Liver (tissue), 10 donors: Measurements from ENCODE around the gene GPATCH8. TPM values are rescaled to one million over a fixed set of nuclear protein-coding genes. Genes with fewer than 3 reads are reported as not detected.

Experiments
- DNase-seq: peaks from one replicate; pipeline ENCODE4 v3.0.0-alpha.2; 2017; ENCODE audit warnings: low spot score
- H3K27ac ChIP-seq, 2 donors: one replicate each; pipeline ENCODE4 v1.7.0; 2013; ENCODE audit warnings: inconsistent platforms in 2 of 2, low read length in 2 of 2, control low read depth in 1 of 2, low read depth in 1 of 2, mild to moderate bottlenecking in 1 of 2
- H3K27me3 ChIP-seq, 4 donors: one replicate each; pipeline versions ENCODE4 v1.6.1 to v1.7.0; 2013; ENCODE audit warnings: low read length in 3 of 4, inconsistent platforms in 1 of 4, mild to moderate bottlenecking in 1 of 4, moderate library complexity in 1 of 4; ENCODE audit not compliant: control insufficient read depth in 4 of 4, insufficient read depth in 4 of 4
- H3K36me3 ChIP-seq, 4 donors: one replicate each; pipeline versions ENCODE4 v1.6.1 to v1.7.0; 2013; ENCODE audit warnings: low read length in 3 of 4, mild to moderate bottlenecking in 3 of 4, low read depth in 1 of 4, moderate library complexity in 1 of 4; ENCODE audit not compliant: control insufficient read depth in 4 of 4, insufficient read depth in 3 of 4
- H3K4me1 ChIP-seq, 4 donors: one replicate each; pipeline versions ENCODE4 v1.6.1 to v1.7.0; 2013; ENCODE audit warnings: low read length in 3 of 4, mild to moderate bottlenecking in 3 of 4, moderate library complexity in 1 of 4; ENCODE audit not compliant: control insufficient read depth in 4 of 4, insufficient read depth in 4 of 4
- H3K4me3 ChIP-seq, 3 donors: one replicate each; pipeline versions ENCODE4 v1.6.1 to v1.7.0; 2013; ENCODE audit warnings: low read length in 3 of 3, control low read depth in 1 of 3, low read depth in 1 of 3, mild to moderate bottlenecking in 1 of 3
- H3K9ac ChIP-seq, 2 donors: one replicate each; pipeline ENCODE4 v1.7.0; 2013; ENCODE audit warnings: low read length in 2 of 2, mild to moderate bottlenecking in 2 of 2, moderate library complexity in 2 of 2, control low read depth in 1 of 2, low read depth in 1 of 2
- H3K9me3 ChIP-seq, 4 donors: one replicate each; pipeline versions ENCODE4 v1.6.1 to v1.7.0; 2013; ENCODE audit warnings: low read length in 3 of 4; ENCODE audit not compliant: control insufficient read depth in 4 of 4
- MAX ChIP-seq: IDR thresholded peaks from 2 replicates; pipeline ENCODE4 v1.6.1; 2016; ENCODE audit warnings: antibody characterized with exemption
- WGBS: extraction: QIAGEN DNeasy Blood & Tissue Kit; methylation state at CpG from one replicate; pipeline ENCODE4 v1.1.7; 2013; 5-methylcytosine and 5-hydroxymethylcytosine counted together
- polyA plus RNA-seq, 2 donors: library from polyadenylated mRNA; stranded (reverse) in 1 of 2; unstranded in 1 of 2; fragments of 200-250 nt in 1 of 2; fragments of >200 nt in 1 of 2; fragmentation: Nextera tagmentation in 1 of 2; extraction: Ambion mirVana in 1 of 2; gene quantifications; one replicate each; pipeline versions ENCODE4 v1.2.1 to v1.2.3, GENCODE V29; 2013 to 2015
- small RNA-seq: library from RNA; depleted of rRNA; stranded (forward); fragments of <200 nt; gene quantifications from one replicate; pipeline ENCODE3, GENCODE V24; 2014
- total RNA-seq, 2 donors: library from RNA; depleted of rRNA; stranded (reverse); fragments of >200 nt; gene quantifications; one replicate each; pipeline ENCODE4 v1.2.3, GENCODE V29; 2014
- donor health status: healthy.
- donor health status: healthy.
- donor health status: healthy.
- donor health status: healthy.
- donor health status: healthy.

Gene GPATCH8
- total and polyA plus RNA-seq, 4 donors: 4.2 to 21.8 (median 9.9) TPM

GRCh38 chr17:44348234-44348987 lies 154.8 kb downstream of the GPATCH8 start:
- DNase-seq: no peak
- H3K4me1 ChIP-seq: peaks cover 0 to 22% (median 12%) of the 10 kb centered on the region in 4 donors
- no peaks in the 10 kb centered on the region for H3K9me3 ChIP-seq
- peaks cover 4 to 32% (median 15%) of the 10 kb centered on the region in 4 donors for H3K36me3 ChIP-seq
- no peak overlapping the region for H3K27ac ChIP-seq
- 81% methylated on average over 9 of the region's 9 CpGs for WGBS
- no peak overlapping the region for H3K4me3 ChIP-seq
- no peaks in the 10 kb centered on the region for H3K27me3 ChIP-seq
- TF ChIP-seq MAX: no peak
- H3K9ac ChIP-seq: no peak overlapping the region

Small RNA genes lying within 50 kb of the gene (small RNA-seq; reads per million reads assigned to genes)
- gene RN7SL258P: not detected

Other genes starting within 250 kb of the GPATCH8 start
- 1,000 to 10,000 TPM in 1 of 2 donors, not detected in 1; 1,478 TPM for gene SLC4A1, start 235.3 kb downstream of the GPATCH8 start, total RNA-seq
- under 1 TPM in 1 of 2 donors, not detected in 1; 0.14 TPM for gene SLC4A1, start 235.3 kb downstream of the GPATCH8 start, polyA plus RNA-seq
- gene RUNDC3A, start 194.8 kb downstream of the GPATCH8 start, total RNA-seq: 10 to 100 TPM in 1 of 2 donors, not detected in 1; 17.0 TPM
- under 1 TPM; 0.05 to 0.06 TPM for gene RUNDC3A, start 194.8 kb downstream of the GPATCH8 start, polyA plus RNA-seq
- gene SLC25A39, start 178.6 kb downstream of the GPATCH8 start, total RNA-seq: 100 to 1,000 TPM in 1 of 2 donors, 10 to 100 TPM in 1; 62.0 to 395 TPM
- 10 to 100 TPM; 70.5 to 97.2 TPM for gene SLC25A39, start 178.6 kb downstream of the GPATCH8 start, polyA plus RNA-seq
- gene GRN, start 158.1 kb downstream of the GPATCH8 start, total RNA-seq: 100 to 1,000 TPM in 1 of 2 donors, 10 to 100 TPM in 1; 90.9 to 166 TPM
- gene GRN, start 158.1 kb downstream of the GPATCH8 start, polyA plus RNA-seq: 100 to 1,000 TPM; 127 to 139 TPM
- 1 to 10 TPM in 1 of 2 donors, under 1 TPM in 1; 0.08 to 1.1 TPM for gene FAM171A2, start 139.6 kb downstream of the GPATCH8 start, total RNA-seq
- under 1 TPM in 1 of 2 donors, not detected in 1; 0.18 TPM for gene FAM171A2, start 139.6 kb downstream of the GPATCH8 start, polyA plus RNA-seq
- gene ITGA2B, start 113.8 kb downstream of the GPATCH8 start, total RNA-seq: 10 to 100 TPM in 1 of 2 donors, under 1 TPM in 1; 0.25 to 23.8 TPM
- gene ITGA2B, start 113.8 kb downstream of the GPATCH8 start, polyA plus RNA-seq: under 1 TPM; 0.22 to 0.38 TPM
- under 1 TPM; 0.42 to 0.61 TPM for gene FZD2, start 54.1 kb upstream of the GPATCH8 start, total RNA-seq
- gene FZD2, start 54.1 kb upstream of the GPATCH8 start, polyA plus RNA-seq: under 1 TPM in 1 of 2 donors, not detected in 1; 0.37 TPM
- not detected for gene MEIOC, start 153.1 kb upstream of the GPATCH8 start, total RNA-seq
- gene MEIOC, start 153.1 kb upstream of the GPATCH8 start, polyA plus RNA-seq: under 1 TPM in 1 of 2 donors, not detected in 1; 0.31 TPM
- 1 to 10 TPM; 7.7 to 8.6 TPM for gene CCDC43, start 186.4 kb upstream of the GPATCH8 start, total RNA-seq
- 1 to 10 TPM; 4.5 to 5.7 TPM for gene CCDC43, start 186.4 kb upstream of the GPATCH8 start, polyA plus RNA-seq
- 1 to 10 TPM; 1.3 to 4.5 TPM for gene DBF4B, start 205.3 kb upstream of the GPATCH8 start, total RNA-seq
- gene DBF4B, start 205.3 kb upstream of the GPATCH8 start, polyA plus RNA-seq: under 1 TPM; 0.44 to 0.84 TPM